ENCODE results near the gene FAM168A. TPM values are rescaled to one million over a fixed set of nuclear protein-coding genes. Genes with fewer than 3 reads are reported as not detected.

The FAM168A gene
- total RNA-seq, 2 experiments from 2014 or later: 12.7 to 17.5 TPM

DNA sequence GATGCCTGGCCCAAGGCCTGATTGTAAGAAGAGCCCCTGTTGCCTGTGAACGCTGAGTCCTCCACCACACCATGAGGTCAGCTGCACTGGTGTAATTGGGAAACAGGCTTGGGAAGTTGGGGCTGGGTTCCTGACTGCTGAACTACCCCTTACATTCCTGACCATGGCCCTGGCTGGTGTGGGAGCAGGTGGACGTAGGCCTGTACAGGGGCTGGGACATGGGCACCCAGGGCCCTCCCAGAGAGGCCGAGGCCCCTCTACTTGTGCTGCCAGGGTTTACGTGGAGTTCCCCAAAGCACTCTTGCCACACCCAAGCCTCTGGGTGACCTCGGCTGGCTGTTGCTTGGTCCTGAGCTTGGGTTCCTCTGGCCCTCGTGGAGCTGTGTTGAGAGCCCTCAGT lies 216.3 kb downstream of the FAM168A start:
- no peak overlapping the region for H3K4me3 Mint-ChIP-seq
- no peak for ATAC-seq
- H3K27ac Mint-ChIP-seq: no peak overlapping the region
- intact Hi-C loops (cut with DNase I, micrococcal nuclease): no loop called here
- H3K9me3 Mint-ChIP-seq (ENCODE audit: low read depth): no peaks in the 10 kb centered on the region
- peaks cover 5% of the 10 kb centered on the region for H3K36me3 Mint-ChIP-seq (ENCODE audit: low read depth)
- H3K27me3 Mint-ChIP-seq: no peaks in the 10 kb centered on the region
- CTCF ChIA-PET: interaction anchor here (0.8 kb wide), 1 partner anchor 17 kb away, joined by 3 read pairs; no protein-coding TSS in a partner anchor
- no peak for DNase-seq
- POLR2A ChIA-PET: no interaction called here
- peaks cover 69% of the 10 kb centered on the region for H3K4me1 Mint-ChIP-seq

DNA sequence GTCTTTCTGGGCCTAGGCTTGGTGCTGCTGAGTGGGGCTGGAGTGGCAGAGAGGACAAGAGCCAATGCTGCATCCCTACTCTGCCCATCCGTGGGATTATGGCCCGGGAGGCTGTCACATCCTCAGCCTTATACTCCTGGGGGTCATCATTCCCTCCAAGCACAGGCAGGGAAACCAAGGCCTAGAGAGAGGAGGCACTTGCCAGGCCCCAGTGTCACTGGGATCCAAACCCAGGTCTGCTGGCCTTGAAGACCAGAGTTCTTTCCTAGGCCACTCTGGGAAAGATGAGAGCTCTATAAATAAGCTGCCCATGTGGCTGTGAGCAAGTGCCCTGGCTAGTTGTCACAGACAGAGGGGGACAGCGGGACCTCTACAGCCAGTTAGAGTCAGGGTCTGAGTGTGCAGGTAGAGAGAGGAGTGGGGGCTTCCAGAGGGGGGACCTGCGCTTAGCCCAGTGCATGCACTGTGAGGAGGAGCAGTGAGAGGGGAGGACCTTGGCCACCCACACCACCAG lies 217.0 kb downstream of the FAM168A start:
- ChIA-PET CTCF (no interaction called here), POLR2A (no interaction called here)
- ATAC-seq (no peak), DNase-seq (no peak)
- Mint-ChIP-seq H3K27ac (no peak overlapping the region), H3K27me3 (no peaks in the 10 kb centered on the region), H3K36me3 (ENCODE audit: low read depth) (peaks cover 5% of the 10 kb centered on the region), H3K9me3 (ENCODE audit: low read depth) (no peaks in the 10 kb centered on the region), H3K4me3 (no peak overlapping the region), H3K4me1 (peaks cover 66% of the 10 kb centered on the region)
- intact Hi-C loops (cut with DNase I, micrococcal nuclease): no loop called here

DNA sequence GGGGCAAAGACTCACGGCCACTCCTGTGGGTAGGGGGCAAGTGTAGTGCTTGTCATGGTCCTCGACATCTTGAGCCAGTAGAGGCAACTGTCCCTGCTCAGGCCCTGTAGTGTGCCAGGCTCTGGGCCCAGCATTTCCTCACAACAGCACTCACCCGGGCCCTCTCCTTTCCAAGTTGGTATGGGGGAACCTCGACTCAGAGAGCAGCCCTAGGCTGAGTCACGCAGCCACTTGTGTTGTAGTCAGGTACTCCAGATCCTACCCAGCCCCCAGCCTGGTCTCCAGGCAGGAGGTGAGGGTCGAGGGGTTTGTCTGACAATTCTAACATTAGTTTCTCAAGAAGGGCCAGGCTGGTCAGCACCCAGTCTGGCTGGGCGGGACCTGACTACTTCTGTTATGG lies 217.6 kb downstream of the FAM168A start:
- peaks cover 5% of the 10 kb centered on the region for H3K36me3 Mint-ChIP-seq (ENCODE audit: low read depth)
- ATAC-seq (no peak), DNase-seq (no peak)
- no peaks in the 10 kb centered on the region for H3K9me3 Mint-ChIP-seq (ENCODE audit: low read depth)
- no peak overlapping the region for H3K27ac Mint-ChIP-seq
- H3K4me3 Mint-ChIP-seq: no peak overlapping the region
- ChIA-PET POLR2A (no interaction called here), CTCF (no interaction called here)
- H3K27me3 Mint-ChIP-seq: no peaks in the 10 kb centered on the region
- intact Hi-C loops (cut with DNase I, micrococcal nuclease): no loop called here
- H3K4me1 Mint-ChIP-seq: peaks cover 65% of the 10 kb centered on the region

DNA sequence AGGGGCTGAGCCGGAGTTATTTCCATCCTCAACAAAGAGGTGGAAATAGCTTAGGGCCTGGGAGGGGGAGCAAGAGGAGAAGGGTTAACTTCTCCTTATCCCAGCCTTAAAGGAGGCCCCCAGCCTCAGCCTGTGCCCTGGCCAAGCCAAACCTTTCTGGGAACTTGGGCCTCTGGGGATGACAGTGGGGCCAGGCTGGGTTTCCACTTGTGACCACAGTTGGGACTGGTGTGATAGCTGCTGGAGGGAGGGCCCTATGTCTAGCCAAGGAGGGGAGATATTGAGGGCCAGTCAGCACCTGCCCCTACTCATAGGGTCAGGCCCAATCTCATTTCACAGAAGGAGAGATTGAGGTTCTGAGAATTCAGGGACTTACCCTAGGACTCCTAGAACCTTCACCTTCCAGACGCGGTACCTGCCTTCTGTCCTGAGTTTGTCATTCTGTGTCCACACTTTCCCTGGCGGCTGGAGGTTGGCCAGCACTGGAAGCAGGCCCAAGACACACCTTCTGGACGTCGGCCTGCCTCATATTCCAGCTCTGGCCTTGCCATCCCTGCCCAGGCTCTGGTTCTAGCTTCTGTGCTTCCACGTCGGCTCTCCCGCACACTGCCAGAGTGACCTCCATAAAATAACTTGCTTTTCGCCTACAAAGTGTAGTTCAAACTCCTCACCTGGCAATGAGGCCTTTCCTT lies 218.6 kb downstream of the FAM168A start:
- Mint-ChIP-seq H3K4me3 (no peak overlapping the region), H3K36me3 (ENCODE audit: low read depth) (peaks cover 5% of the 10 kb centered on the region), H3K27ac (no peak overlapping the region), H3K4me1 (peaks cover 57% of the 10 kb centered on the region), H3K27me3 (no peaks in the 10 kb centered on the region), H3K9me3 (ENCODE audit: low read depth) (no peaks in the 10 kb centered on the region)
- POLR2A ChIA-PET: interaction anchor here (0.6 kb wide), 1 partner anchor 14 kb away, joined by 3 read pairs; no protein-coding TSS in a partner anchor
- no peak for DNase-seq
- intact Hi-C loops (cut with DNase I, micrococcal nuclease): no loop called here
- CTCF ChIA-PET: interaction anchor here (0.6 to 1.3 kb wide), 5 partner anchors 14 to 267 kb away, joined by 3 read pairs; partner anchors contain the start of gene PLEKHB1
- ATAC-seq: no peak

DNA sequence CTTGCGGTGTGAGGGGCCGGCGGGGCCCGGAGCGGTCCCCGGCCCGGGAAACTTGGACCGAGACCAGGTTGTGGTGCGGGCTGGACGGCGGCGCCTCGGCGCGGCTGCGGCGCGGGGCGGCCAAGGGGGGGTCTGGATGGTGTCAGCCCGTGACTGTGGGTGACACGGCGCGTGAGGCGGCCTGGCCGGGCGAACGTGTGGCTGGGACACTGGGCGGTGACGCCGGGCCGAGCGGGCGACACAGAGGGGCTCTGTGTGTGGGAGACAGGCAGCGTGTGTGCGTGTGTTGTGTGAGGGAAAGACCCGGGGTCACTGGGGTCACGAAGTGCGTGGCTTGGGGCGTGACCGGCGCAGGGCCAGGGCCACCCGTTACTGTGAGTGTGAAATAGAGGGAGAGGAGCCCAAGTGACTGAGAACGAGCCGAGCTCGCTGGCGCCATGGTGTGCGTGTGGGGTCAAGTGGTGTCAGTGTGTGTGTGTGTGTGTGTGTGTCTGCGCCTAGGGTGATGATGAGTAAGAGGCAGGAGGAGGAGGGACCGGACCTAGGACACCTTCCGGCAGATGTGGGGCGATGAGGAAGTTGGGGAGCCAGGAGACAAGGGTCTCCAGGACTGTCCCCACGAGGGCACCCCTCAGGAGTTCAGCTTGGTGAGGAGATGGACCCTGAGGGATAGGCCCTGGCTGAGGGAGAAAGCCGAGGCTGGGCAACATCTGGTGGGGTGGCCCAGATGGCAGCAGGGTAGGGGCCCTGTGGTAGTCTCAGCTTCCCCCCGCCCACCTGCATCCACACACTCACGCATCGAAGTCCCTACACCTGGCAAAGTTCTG lies 220.9 kb downstream of the FAM168A start:
- DNase-seq: peak; percentile 80
- peak overlapping the region; percentile 92 for H3K4me3 Mint-ChIP-seq
- intact Hi-C loops (cut with DNase I, micrococcal nuclease): loop anchor here (1.0 to 2.0 kb wide), 14 partner anchors 16 to 1154 kb away; partner anchors contain the start of genes FAM168A (in 2 of the 2), ATG16L2 (in 1 of the 2), C2CD3 (in 1 of the 2) and COA4 (in 1 of the 2)
- ATAC-seq: peak; percentile 56
- no peaks in the 10 kb centered on the region for H3K9me3 Mint-ChIP-seq (ENCODE audit: low read depth)
- H3K27ac Mint-ChIP-seq: peak overlapping the region; percentile 93
- POLR2A ChIA-PET: interaction anchor here (0.7 kb wide), 1 partner anchor 555 kb away, joined by 3 read pairs; no protein-coding TSS in a partner anchor
- CTCF ChIA-PET: interaction anchor here (0.6 to 1.6 kb wide), 3 partner anchors 13 to 1899 kb away, joined by 3 to 10 read pairs (median 3); no protein-coding TSS in a partner anchor
- H3K36me3 Mint-ChIP-seq (ENCODE audit: low read depth): peaks cover 5% of the 10 kb centered on the region
- H3K4me1 Mint-ChIP-seq: peaks cover 37% of the 10 kb centered on the region
- H3K27me3 Mint-ChIP-seq: no peaks in the 10 kb centered on the region

DNA sequence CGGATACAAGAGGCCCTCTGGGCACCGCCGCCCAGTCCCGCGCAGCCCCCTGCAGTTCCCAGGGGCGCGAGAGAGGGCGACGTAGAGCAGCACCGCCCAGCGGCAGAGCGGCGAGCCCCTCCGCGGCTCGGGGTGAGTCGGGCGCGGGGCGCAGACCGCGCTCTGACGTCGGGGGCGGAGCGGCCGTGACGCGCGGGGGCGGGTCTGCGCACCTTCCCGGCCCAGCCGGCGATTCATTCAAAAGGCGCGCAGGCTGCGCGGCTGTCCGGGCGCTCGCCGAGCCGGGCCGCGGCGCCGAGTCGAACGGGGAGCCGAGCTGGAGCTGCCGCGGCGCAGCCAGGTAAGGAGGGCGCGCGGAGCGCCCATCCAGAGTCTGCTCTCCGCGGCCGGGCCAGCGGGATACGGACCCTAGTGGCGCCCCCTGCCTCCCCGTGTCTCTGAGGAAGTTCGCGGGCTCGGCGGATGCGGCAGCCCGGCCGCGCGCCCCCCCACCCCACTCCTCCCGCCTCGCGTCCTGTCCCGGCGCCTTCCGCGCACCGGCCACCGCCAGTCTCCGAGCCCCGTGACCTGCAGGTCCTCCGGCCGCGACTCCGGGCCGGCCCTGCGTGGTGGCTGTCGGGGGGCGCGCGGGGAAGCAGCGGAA lies 221.6 kb downstream of the FAM168A start, which contains the start of gene RELT:
Gene RELT (plus strand): TSS at position 240 of the 643 bp plus-strand sequence. CDS start 12,738 bp downstream, outside the sequence.
- CTCF ChIA-PET: interaction anchor here (0.6 to 1.6 kb wide), 3 partner anchors 13 to 1900 kb away, joined by 3 to 10 read pairs (median 3); no protein-coding TSS in a partner anchor
- no peaks in the 10 kb centered on the region for H3K9me3 Mint-ChIP-seq (ENCODE audit: low read depth)
- intact Hi-C loops (cut with DNase I, micrococcal nuclease): loop anchor here (1.0 to 2.0 kb wide), 14 partner anchors 17 to 1153 kb away; partner anchors contain the start of genes FAM168A (in 2 of the 2), ATG16L2 (in 1 of the 2), C2CD3 (in 1 of the 2) and COA4 (in 1 of the 2)
- peak; percentile 94 for ATAC-seq
- peak within 1 kb of the TSS; percentile 92 for H3K4me3 Mint-ChIP-seq
- POLR2A ChIA-PET: no interaction called here
- peaks cover 33% of the 10 kb centered on the region for H3K4me1 Mint-ChIP-seq
- peak within 1 kb of the TSS; percentile 93 for H3K27ac Mint-ChIP-seq
- peak; percentile 96 for DNase-seq
- H3K27me3 Mint-ChIP-seq: no peaks in the 10 kb centered on the region
- H3K36me3 Mint-ChIP-seq (ENCODE audit: low read depth): peaks cover 5% of the 10 kb centered on the region

DNA sequence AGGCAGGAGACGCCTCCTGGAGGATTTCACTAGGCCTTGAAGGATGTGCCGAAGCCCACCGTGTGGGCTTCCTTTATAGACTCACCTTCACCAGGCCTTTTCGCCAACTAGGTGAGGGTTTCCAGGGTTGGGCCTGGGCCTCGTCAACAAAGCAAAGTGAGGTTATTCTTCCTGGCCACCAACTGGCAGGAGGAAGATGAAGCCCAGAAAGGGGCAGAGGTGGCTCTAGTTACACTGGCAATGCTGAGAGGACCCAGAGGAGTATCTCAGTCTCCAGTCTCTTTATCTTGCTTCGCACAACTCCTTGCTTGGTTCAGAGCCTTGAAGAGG lies 222.1 kb downstream of the FAM168A start:
- H3K9me3 Mint-ChIP-seq (ENCODE audit: low read depth): no peaks in the 10 kb centered on the region
- peak overlapping the region; percentile 60 for H3K27ac Mint-ChIP-seq
- peaks cover 5% of the 10 kb centered on the region for H3K36me3 Mint-ChIP-seq (ENCODE audit: low read depth)
- DNase-seq (no peak), ATAC-seq (peak; percentile 3)
- intact Hi-C loops (cut with DNase I, micrococcal nuclease): loop anchor here (1.0 to 2.0 kb wide), 14 partner anchors 18 to 1153 kb away; partner anchors contain the start of genes FAM168A (in 2 of the 2), ATG16L2 (in 1 of the 2), C2CD3 (in 1 of the 2) and COA4 (in 1 of the 2)
- no peaks in the 10 kb centered on the region for H3K27me3 Mint-ChIP-seq
- H3K4me1 Mint-ChIP-seq: peaks cover 29% of the 10 kb centered on the region
- ChIA-PET POLR2A (no interaction called here), CTCF (interaction anchor here (0.6 kb wide), 1 partner anchor 9 kb away, joined by 4 read pairs; no protein-coding TSS in a partner anchor)
- peak overlapping the region; percentile 92 for H3K4me3 Mint-ChIP-seq

DNA sequence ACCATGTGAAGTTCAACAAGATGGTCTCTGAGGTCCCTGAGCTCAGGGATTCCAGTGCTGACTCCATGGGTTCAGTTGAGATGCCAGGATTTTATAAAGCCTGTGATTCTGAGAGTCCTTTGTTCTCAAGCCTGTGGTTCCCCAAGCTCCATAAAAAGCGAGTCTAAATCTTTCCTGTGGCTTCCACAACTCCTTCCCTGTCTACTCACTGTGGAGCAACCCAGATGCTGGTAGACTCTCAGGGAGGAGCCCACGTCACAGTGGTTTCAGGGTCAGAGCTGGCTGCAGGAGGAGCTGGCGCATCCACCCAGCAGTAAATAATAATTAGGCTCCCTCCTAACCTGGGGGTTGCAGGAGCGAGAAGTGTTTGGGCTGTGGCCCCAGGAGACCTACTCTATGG lies 223.8 kb downstream of the FAM168A start:
- Mint-ChIP-seq H3K4me1 (peaks cover 22% of the 10 kb centered on the region), H3K36me3 (ENCODE audit: low read depth) (peaks cover 5% of the 10 kb centered on the region), H3K9me3 (ENCODE audit: low read depth) (no peaks in the 10 kb centered on the region), H3K27me3 (no peaks in the 10 kb centered on the region), H3K4me3 (no peak overlapping the region), H3K27ac (no peak overlapping the region)
- ChIA-PET CTCF (interaction anchor here (0.8 to 6.9 kb wide), 3 partner anchors 9 to 1313 kb away, joined by 3 to 42 read pairs (median 4); no protein-coding TSS in a partner anchor), POLR2A (interaction anchor here (0.6 kb wide), 1 partner anchor 783 kb away, joined by 3 read pairs; no protein-coding TSS in a partner anchor)
- intact Hi-C loops (cut with DNase I, micrococcal nuclease): no loop called here
- ATAC-seq (no peak), DNase-seq (no peak)

DNA sequence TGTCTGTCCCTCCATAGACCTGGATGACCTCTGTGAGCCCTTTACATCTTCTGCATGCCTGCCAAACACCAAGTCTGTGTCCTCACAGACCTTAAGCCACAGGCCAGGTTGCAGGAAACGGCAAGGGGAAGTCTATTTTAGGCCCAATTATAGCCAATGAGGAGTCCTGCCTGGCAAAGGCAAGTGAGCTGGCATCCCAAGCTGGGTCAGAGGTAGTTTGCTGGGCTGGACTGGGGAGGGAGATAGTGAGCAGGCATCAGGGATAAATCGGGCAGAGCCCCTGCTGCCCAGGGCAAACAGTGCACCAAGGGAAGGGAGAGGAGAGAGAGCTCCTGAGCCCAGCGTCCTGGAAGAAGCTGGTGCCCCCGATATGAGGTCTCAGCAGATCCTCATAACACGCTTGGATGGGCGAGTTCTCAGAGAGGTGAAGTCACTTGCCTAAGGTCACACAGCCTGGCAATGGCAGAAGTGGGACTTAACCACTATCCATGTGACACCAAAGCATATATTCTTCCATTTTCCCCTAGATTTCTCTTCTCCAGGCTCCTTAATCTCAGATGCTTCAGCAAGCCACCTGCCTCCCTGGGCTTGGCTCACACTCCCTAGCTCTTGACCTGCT lies 225.4 kb downstream of the FAM168A start:
- Mint-ChIP-seq H3K4me1 (peaks cover 18% of the 10 kb centered on the region), H3K4me3 (no peak overlapping the region), H3K9me3 (ENCODE audit: low read depth) (no peaks in the 10 kb centered on the region), H3K27ac (no peak overlapping the region), H3K27me3 (no peaks in the 10 kb centered on the region), H3K36me3 (ENCODE audit: low read depth) (peaks cover 5% of the 10 kb centered on the region)
- POLR2A ChIA-PET: no interaction called here
- intact Hi-C loops (cut with DNase I, micrococcal nuclease): no loop called here
- ATAC-seq (no peak), DNase-seq (no peak)
- CTCF ChIA-PET: interaction anchor here (0.6 to 6.9 kb wide), 4 partner anchors 21 to 268 kb away, joined by 3 to 42 read pairs (median 3); no protein-coding TSS in a partner anchor

DNA sequence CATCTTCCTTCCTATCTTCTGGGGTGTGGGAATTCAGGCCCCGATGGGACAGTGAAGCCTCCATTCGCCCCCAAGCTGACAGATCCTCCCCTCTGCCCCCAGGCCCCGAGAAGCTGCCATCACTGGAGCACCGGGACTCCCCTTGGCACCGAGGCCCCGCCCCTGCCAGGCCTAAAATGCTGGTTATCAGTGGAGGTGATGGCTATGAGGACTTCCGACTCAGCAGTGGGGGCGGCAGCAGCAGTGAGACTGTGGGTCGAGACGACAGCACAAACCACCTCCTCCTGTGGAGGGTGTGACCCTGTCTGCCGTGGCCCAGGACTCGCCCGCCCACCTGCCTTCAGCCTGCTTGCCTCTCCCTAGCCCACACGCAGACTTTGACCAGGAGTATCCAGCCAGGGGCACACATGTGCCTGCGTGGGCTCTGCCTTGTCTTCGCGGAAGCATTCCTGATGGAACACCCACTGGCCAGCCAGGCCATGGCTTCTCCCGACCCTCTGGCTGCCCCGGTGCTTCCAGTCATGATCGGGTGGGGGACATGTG lies 230.4 kb downstream of the FAM168A start:
- H3K27ac Mint-ChIP-seq: peak overlapping the region; percentile 65
- ChIA-PET POLR2A (interaction anchor here (0.6 kb wide), 1 partner anchor 198 kb away, joined by 3 read pairs; no protein-coding TSS in a partner anchor), CTCF (interaction anchor here (0.6 to 1.8 kb wide), 3 partner anchors 8 to 20 kb away, joined by 4 to 15 read pairs (median 4); no protein-coding TSS in a partner anchor)
- H3K9me3 Mint-ChIP-seq (ENCODE audit: low read depth): peaks cover 2% of the 10 kb centered on the region
- peaks cover 25% of the 10 kb centered on the region for H3K4me1 Mint-ChIP-seq
- DNase-seq (peak; percentile 47), ATAC-seq (peak; percentile 45)
- no peaks in the 10 kb centered on the region for H3K36me3 Mint-ChIP-seq (ENCODE audit: low read depth)
- no peaks in the 10 kb centered on the region for H3K27me3 Mint-ChIP-seq
- H3K4me3 Mint-ChIP-seq: no peak overlapping the region
- intact Hi-C loops (cut with DNase I, micrococcal nuclease): no loop called here
